ENCODE results near the gene INSRR. TPM values are rescaled to one million over a fixed set of nuclear protein-coding genes. Genes with fewer than 3 reads are reported as not detected.

The INSRR gene
- total RNA-seq, 2 donors from 2014 or later, result not detected

- intact Hi-C loops (cut with DNase I), result no loop called here
- Histone ChIP-seq H3K9me3 (no peaks in the 10 kb centered on the region), H3K36me3 (no peaks in the 10 kb centered on the region), H3K4me3 (no peak overlapping the region), H3K27ac (no peak overlapping the region), H3K27me3 (no peaks in the 10 kb centered on the region), H3K9ac (ENCODE audit: low read depth in 2 of 2, low read length in 2 of 2) (no peak overlapping the region), H3K4me1 (no peaks in the 10 kb centered on the region)
- no peak for DNase-seq
- TF ChIP-seq, protein P1, sequence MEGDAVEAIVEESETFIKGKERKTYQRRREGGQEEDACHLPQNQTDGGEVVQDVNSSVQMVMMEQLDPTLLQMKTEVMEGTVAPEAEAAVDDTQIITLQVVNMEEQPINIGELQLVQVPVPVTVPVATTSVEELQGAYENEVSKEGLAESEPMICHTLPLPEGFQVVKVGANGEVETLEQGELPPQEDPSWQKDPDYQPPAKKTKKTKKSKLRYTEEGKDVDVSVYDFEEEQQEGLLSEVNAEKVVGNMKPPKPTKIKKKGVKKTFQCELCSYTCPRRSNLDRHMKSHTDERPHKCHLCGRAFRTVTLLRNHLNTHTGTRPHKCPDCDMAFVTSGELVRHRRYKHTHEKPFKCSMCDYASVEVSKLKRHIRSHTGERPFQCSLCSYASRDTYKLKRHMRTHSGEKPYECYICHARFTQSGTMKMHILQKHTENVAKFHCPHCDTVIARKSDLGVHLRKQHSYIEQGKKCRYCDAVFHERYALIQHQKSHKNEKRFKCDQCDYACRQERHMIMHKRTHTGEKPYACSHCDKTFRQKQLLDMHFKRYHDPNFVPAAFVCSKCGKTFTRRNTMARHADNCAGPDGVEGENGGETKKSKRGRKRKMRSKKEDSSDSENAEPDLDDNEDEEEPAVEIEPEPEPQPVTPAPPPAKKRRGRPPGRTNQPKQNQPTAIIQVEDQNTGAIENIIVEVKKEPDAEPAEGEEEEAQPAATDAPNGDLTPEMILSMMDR (IDR thresholded peaks at IDR 0.05), result no peak
Observed at GRCh38 chr1:156823210-156823790, 35.6 kb downstream of the INSRR start.

GRCh38 chr1:156822680-156823079, 36.2 kb downstream of the INSRR start:
- no peak overlapping the region for H3K9ac ChIP-seq (ENCODE audit: low read depth in 2 of 2, low read length in 2 of 2)
- no peaks in the 10 kb centered on the region for H3K4me1 ChIP-seq
- intact Hi-C loops (cut with DNase I), result no loop called here
- DNase-seq, result no peak
- H3K36me3 ChIP-seq, result no peaks in the 10 kb centered on the region
- no peak overlapping the region for H3K27ac ChIP-seq
- TF ChIP-seq, protein P1 (IDR thresholded peaks at IDR 0.05), result no peak
- no peaks in the 10 kb centered on the region for H3K9me3 ChIP-seq
- no peak overlapping the region for H3K4me3 ChIP-seq
- H3K27me3 ChIP-seq, result no peaks in the 10 kb centered on the region

DNA sequence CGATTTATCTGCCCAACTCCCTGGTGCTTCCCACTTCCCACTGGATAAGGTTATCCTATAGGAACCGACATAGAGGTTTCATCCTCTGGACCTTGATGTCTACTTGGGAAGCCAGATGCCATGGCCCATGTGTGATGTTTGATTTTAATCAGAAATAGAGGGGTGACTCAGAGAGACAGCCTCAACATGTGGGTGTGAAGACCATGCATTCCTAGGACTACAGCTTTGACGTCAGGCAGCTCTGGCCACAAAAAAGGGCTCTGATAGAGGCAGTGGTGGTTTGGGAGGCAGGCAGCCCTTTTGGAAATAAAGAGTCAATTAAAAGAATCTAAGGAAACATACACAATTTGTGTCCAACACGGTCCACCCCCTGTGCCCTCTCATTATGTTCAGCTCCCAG, 37.1 kb downstream of the INSRR start:
- Histone ChIP-seq H3K9me3 (no peaks in the 10 kb centered on the region), H3K36me3 (no peaks in the 10 kb centered on the region), H3K27ac (no peak overlapping the region), H3K27me3 (no peaks in the 10 kb centered on the region), H3K4me1 (no peaks in the 10 kb centered on the region), H3K4me3 (no peak overlapping the region), H3K9ac (ENCODE audit: low read depth in 2 of 2, low read length in 2 of 2) (no peak overlapping the region)
- intact Hi-C loops (cut with DNase I), result no loop called here
- TF ChIP-seq, protein P1 (IDR thresholded peaks at IDR 0.05), result no peak
- no peak for DNase-seq

DNA sequence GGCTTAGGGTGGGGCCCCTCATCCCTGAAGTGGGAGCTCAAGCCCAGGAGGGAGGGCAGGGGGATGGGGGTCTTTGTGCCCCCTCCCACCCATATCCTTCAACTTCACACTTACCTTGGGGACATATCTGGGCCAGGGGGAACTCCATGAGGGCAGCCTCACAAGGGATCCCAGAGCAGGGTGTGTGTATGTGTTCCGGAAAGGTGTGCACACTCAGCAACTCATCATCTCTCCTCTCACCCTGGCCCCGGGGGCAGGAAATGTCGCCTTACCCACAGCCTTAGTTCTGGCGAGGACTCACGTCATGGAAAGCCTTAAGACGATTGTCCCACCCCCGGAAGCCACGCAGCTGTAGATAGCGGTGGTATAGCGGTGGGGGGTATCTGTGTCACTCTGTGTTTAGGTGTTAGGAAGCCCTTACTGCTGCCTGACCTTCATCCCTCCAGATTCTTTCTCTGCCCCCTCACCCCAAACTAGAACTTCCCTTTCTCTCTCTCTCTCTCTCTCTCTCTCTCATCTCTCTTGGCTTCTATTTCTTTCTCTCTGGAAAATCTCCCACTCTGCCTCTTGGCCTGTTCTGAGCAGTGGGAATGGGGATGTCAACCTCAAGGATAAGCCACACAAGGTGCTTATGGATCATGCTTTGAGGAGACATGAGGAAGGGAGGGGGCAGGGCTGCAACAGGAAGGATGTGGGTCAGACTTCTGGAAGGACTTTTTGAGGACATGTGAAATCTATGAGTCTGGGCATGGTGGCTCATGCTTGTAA, 42.2 kb downstream of the INSRR start, which contains the start of gene SH2D2A:
Gene SH2D2A (minus strand): TSS at position 288 of the 768 bp plus-strand sequence. CDS start 140 bp downstream, at position 148.
- Histone ChIP-seq H3K9me3 (no peaks in the 10 kb centered on the region), H3K9ac (ENCODE audit: low read depth in 2 of 2, low read length in 2 of 2) (peak within 1 kb of the TSS; percentile 31 to 54), H3K36me3 (no peaks in the 10 kb centered on the region), H3K4me1 (peaks cover 6% of the 10 kb centered on the region), H3K27me3 (no peaks in the 10 kb centered on the region), H3K4me3 (no peak within 1 kb of the TSS), H3K27ac (peak within 1 kb of the TSS; percentile 46)
- peak; percentile 50 for DNase-seq
- intact Hi-C loops (cut with DNase I), result no loop called here
- TF ChIP-seq, protein P1 (IDR thresholded peaks at IDR 0.05), result no peak

DNA sequence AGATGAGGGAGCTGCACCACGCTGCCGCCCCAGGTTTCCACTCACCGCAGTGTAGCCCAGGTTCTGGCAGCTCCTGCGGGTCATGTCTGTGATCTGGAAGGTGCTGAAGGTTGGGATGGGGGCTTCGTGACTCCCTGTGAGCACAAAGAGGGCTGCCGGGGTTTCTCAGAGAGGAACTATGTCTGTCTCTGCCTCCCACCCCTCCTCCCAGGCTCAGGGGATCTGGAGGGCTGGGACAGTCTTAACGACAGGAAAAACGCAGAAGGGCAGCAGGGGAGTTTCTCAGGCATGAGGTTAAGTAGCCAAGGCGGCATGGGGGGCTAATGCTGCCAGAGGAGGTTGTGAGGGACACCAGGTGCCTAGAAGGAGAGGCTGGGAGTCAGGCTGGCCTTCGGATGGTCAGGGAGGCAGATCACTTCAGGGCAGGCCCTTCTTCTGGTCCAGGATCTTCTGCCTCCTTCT, 42.9 kb downstream of the INSRR start:
- H3K9me3 ChIP-seq, result no peaks in the 10 kb centered on the region
- intact Hi-C loops (cut with DNase I), result no loop called here
- TF ChIP-seq, protein P1 (IDR thresholded peaks at IDR 0.05), result no peak
- peaks cover 6% of the 10 kb centered on the region for H3K4me1 ChIP-seq
- no peaks in the 10 kb centered on the region for H3K27me3 ChIP-seq
- peak overlapping the region; percentile 31 to 54 for H3K9ac ChIP-seq (ENCODE audit: low read depth in 2 of 2, low read length in 2 of 2)
- no peaks in the 10 kb centered on the region for H3K36me3 ChIP-seq
- no peak for DNase-seq
- no peak overlapping the region for H3K4me3 ChIP-seq
- peak overlapping the region; percentile 46 for H3K27ac ChIP-seq
